NCI-H510A (cell line): ENCODE measurements around the gene EFCAB6.

ENCODE experiments used
- DNase-seq: peaks from one replicate; lab custom pipeline; 2025; lab: John Stamatoyannopoulos, UW

Gene EFCAB6

GRCh38 chr22:43502306-43502874 lies 309.7 kb downstream of the EFCAB6 start:
- no peak for DNase-seq

GRCh38 chr22:43501878-43502277 lies 310.2 kb downstream of the EFCAB6 start:
- DNase-seq, result no peak

DNA sequence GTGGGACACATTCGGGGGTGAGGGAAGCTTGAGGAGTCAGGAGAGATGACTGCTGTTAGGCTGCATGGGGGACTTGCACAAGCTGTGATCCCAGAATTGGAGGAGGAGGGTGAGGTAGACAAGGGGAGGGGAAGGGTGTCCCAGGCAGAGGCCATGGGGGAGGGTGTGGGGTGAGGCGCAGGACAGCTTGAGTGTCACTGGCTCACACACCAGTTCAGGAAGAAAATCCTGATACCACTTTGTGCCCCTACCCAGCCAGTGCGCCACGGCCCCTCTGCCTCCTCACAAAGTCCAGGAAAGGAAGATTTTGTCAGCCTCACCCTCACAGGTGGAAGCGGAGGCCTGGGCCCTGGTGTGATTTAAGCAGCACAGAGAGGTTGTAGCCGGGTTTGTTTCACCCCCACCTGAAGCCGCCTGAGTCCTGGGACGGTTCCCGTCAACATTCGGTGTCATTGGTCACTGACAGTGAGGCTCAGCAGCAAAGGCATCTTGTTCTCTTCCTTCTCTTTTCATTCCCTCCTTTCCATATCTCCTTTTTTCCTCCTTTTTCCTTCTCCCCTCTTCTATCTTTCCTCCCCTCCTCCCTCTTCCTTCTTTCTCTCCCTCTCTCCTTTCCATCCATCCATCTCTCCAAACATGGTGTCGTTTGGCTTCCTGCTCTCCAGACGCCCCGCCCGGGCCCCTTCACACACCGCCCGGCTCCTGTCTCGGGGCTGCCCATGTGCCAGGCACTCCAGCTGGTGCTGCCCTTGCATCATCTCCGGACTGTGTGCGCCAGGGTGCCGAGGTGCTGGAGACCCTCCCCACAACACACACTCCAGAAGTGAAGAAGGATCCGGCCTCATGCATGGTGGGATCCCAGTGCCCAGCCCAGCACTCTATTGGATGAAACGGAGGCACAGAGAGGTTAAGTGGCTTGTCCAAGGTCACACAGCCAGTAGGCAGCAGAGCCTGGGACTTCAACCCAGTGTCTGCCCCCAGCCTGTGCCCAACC lies 311.0 kb downstream of the EFCAB6 start:
- DNase-seq, result no peak

DNA sequence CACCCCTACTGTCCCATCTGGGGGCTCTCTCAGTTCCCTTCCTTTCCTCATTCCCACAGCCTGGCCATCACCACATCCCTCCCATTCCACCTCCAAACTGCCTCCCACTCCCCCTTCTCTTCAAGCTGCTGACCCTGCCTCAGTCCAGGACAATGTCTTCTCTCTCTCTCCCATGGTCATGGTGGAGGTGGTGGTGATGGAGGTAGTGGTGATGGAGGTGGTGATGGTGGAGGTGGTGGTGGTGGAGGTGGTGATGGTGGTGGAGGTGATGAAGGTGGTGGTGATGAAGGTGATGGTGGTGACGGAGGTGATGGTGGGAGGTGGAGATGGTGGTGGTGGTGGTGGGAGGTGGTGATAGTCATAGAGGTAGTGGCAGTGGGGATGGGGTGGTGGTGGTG lies 313.2 kb downstream of the EFCAB6 start:
- no peak for DNase-seq

GRCh38 chr22:43497956-43498855 lies 313.9 kb downstream of the EFCAB6 start:
- DNase-seq, result no peak

- DNase-seq, result no peak
Observed at GRCh38 chr22:43493297-43493696, 318.8 kb downstream of the EFCAB6 start.

GRCh38 chr22:43491737-43492136 lies 320.4 kb downstream of the EFCAB6 start:
- DNase-seq, result no peak

GRCh38 chr22:43491177-43491576 lies 320.9 kb downstream of the EFCAB6 start:
- DNase-seq, result no peak

- no peak for DNase-seq
Observed at GRCh38 chr22:43490311-43490710, 321.8 kb downstream of the EFCAB6 start.

DNA sequence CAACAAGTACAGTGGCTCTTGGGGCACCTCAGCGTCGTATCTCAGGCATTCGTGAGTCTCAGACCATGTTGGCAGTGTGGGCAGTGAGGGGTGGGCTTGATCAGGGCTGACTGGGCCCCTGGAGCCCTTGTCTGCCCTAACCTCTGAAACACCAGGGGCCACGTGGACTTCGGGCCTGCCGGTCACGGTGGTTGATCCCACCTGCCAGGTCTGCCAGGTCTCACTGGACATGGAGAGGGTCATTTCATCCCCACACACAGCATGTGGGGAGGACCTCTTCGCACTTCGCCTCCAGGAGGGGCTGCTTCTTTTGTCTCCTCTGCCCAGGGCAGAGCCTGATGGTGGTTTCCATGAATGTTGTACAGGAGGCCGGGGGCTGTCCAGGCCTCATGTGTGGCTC lies 323.2 kb downstream of the EFCAB6 start:
- no peak for DNase-seq

DNA sequence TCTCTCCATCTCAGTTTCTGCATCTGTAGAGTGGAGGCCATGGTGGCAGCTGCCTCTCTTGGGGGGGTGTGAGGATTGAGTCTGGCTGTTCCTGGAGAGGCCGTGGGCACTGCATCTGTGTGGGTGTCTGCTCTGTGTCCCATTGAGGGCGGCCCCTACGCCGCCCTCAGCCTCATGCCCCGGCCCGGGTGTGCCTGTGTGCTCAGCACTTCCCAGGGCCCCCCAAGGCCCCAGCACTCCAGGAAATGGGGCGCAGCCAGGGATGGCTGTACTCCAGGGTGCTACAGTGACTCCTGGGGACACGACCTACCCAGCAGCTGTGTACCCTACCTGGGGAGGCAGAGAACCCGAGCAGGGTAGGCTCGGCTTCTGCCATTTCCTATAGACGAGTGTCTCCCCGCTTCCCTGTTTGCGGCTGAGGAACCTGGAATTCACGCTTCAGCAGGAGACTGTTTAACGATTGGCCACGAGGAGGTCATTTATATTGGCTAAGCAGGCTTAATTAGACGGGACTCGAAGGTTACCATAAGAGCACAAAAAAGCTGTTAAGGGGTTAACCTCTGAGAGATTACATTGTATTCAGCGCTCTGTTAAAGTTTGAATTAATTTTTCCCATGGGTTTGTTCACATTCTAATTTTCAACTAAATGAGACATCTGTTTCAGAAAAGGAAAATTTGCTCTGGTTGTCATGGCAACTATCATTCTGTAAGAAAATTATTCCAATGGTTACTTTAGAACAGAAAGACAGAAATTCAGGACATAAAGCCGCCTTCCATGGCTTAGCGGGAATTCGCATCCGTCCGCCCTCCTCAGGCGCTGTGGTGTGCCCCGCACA lies 323.9 kb downstream of the EFCAB6 start:
- DNase-seq, result no peak

DNA sequence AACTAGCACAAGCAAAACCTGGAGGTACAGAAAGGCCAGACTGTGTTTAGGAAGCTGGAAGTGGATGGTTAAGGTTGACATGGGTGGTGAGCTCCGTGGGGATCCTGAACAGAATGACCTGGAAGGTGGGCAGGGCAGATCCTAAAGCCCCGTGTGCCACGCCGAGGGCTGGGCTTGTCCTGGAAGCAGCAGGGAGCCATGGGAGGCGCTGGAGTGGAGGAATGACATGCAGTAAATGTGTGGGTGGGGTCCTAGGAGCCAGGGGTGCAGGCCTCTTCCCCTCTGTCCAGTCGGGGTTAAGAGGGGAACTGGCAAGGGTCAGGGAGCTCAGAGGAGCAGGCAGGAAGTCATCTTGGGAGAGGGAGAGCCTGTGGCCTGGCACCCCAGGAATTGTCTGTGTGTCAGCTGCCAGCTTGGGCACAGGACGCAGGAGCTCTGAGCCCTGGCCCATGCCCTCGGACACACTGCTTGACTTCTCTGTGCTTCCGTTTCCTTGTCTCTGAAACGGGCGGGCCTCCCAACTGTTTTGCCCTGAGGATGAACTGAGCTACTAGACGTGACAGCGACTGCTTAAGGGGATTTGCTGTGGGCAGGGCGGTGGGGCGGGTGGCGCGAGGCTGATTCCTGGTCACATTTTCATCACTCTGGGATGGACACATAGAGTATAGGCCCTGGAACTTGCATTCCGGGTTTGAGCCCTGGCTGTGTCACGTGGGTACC lies 324.6 kb downstream of the EFCAB6 start:
- no peak for DNase-seq

DNA sequence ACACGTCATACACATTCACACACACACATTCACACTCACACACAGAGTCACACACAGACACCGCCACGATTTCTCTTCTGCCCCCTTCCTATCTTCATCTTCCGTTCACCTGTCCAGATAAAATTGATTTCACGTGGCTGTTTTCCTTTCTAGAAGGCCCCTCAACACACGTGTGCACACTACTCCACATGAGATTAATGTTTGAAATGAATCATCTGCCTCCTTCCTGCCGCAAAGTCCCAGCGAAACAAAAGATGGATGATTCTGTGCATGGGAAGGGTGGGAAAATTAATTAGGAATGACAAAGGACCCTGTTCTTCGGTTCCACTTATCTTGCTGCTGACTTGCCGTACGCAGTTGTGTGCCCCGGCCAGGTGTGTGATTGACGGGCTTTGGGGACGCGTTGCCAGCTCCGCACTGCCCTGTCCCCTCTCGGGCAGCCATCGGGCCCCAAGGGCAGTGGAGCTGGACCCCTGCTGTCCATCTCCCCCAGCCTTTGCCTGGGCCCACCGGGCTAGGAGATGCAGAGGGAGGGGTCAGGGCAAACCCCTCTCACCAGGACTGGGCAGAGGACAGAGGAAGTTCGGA lies 326.5 kb downstream of the EFCAB6 start:
- no peak for DNase-seq

- DNase-seq, result no peak
Observed at GRCh38 chr22:43484227-43484626, 327.9 kb downstream of the EFCAB6 start.

DNA sequence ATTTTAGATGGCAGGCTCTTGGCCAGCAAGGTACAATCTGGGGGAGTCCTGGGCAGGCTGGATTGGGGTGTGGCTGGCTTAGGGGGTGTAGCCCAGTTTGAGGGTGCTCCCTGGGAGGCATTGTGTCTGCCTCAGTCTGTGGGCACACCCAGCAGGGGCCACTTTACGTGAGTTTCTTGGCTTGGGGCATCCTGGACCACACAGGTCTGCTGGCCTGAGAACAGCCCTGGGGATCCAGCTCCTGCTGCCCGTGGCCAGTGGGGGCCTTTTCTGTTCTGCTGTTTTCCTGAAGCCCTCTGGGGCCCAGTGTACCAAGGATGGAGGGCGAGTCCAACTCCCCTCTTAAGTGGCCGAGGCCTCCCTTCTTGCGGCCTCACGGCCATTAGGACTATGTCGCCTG lies 328.4 kb downstream of the EFCAB6 start:
- no peak for DNase-seq

GRCh38 chr22:43483266-43483665 lies 328.8 kb downstream of the EFCAB6 start:
- no peak for DNase-seq

DNA sequence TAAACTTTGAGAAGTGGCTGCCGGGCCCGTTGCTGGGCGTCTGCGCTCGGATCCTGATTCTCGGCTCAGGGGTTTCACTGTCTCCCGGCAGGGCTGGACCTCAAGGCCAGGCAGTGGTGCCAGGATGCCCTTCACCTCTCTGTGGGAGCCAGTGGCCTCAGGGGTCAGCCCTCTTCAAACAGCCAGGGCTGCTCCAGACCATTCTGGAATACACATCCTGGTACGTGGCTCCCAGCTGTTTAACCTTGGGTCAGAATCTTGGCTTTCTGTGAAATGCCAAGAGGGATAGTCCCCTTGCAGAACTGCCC lies 329.8 kb downstream of the EFCAB6 start:
- no peak for DNase-seq

DNA sequence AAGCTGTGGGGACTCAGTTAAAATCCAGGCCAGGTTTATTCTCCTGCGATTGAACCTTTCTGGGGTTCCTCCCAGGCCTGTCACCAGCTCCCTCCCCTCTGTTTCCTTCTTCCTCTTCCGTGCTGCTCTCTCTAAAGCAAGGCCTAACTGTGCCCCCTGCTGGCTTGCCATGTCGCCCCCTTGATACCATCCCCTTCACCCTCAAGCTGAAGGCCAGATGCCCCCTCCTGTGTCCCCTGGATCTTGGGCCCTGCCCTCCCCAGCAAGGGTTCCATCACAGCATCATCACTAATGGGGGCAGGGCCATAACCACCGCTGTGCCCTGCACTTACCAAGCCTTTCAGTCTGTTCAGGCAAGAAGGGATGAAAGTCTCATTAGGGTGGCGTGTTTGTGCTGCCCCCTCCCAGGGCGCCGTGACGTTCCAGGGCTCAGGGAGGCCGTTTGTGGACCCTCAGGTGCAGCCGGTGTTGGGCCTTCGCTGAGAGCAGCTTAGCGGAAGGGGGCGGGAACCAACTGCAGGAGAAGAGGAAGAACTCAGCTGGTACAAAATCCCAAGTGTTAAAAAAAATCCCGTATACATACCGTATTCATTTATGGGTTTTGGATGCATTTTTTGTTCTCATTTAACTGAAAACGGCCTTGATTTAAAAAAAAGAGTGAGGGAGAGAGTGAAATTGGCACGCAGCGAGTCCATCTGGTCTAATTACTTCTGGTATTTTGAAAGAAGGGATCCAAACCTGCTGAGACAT lies 330.4 kb downstream of the EFCAB6 start:
- no peak for DNase-seq

DNA sequence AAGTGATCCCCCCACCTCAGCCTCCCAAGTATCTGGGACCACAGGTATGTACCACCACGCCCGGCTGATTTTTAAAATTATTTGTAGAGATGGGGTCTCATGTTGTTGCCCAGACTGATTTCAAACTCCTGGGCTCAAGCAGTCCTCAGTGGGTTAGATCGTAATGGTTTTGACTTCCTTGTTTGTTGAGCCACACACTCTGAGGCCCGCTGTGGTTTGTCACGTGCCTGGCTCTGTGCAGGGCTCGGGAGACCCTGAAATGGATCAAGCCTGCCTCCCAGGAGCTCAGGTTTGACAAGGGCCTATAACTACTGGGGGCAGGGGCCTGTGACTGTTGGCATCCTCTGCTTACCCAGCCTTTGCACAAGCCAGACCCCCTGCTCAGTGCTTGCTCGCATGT lies 332.1 kb downstream of the EFCAB6 start:
- DNase-seq, result no peak
